A549 (cell line): ENCODE measurements around the gene ATXN3L. TPM values are rescaled to one million over a fixed set of nuclear protein-coding genes. Genes with fewer than 3 reads are reported as not detected.
"Not testable (repeated sequence)": the region's sequence is repeated elsewhere in the genome, so short reads cannot be mapped to it uniquely, and the experiment has no call there.

ENCODE experiments used
- ATAC-seq, 2 experiments: fragments of 200-7000 bp in 1 of 2; fragments of >200 bp in 1 of 2; cut with Nextera tagmentation in 1 of 2; cut with Tn5 transposase in 1 of 2; 3 replicates each; pipeline versions ENCODE4 v1.8.0 to v1.9.1; 2018 to 2020; ENCODE audit warnings: mild to moderate bottlenecking in 1 of 2, moderate library complexity in 1 of 2
- CTCF ChIA-PET: fragments of 300-600 bp; sonication (Branson Sonifier 250); formaldehyde crosslinking; extraction: SDS; loops from one replicate; lab custom pipeline; 2021; ENCODE audit warnings: antibody characterized with exemption, inconsistent platforms; lab: Yijun Ruan, JAX
- POLR2A ChIA-PET: fragments of 350-600 bp; formaldehyde crosslinking; extraction: SDS; loops from one replicate; lab custom pipeline; 2021; ENCODE audit warnings: antibody characterized with exemption, inconsistent platforms; lab: Yijun Ruan, JAX
- DNase-seq, 2 experiments: peaks; one replicate each; pipeline versions ENCODE4 v3.0.0 to v3.0.0-alpha.2; 2011 to 2016; ENCODE audit warnings: low read depth in 1 of 2, low spot score in 1 of 2
- FAIRE-seq: peaks from 2 replicates; lab custom pipeline; 2011; peaks lifted over from hg19 to GRCh38; lab: Jason Lieb, UNC
- H3K27ac ChIP-seq, 2 experiments: fragments of >200 bp; sonication (Bioruptor Twin); formaldehyde crosslinking; 3 replicates each; pipeline ENCODE4 v1.5.1; 2016 to 2017
- H3K4me1 ChIP-seq: fragments of >200 bp; sonication (Bioruptor Twin); formaldehyde crosslinking; 3 replicates; pipeline ENCODE4 v1.6.1; 2016
- H3K4me2 ChIP-seq: fragments of >200 bp; sonication (Bioruptor Twin); formaldehyde crosslinking; 3 replicates; pipeline ENCODE4 v1.6.1; 2016
- H3K4me3 ChIP-seq: fragments of >200 bp; sonication (Bioruptor Twin); formaldehyde crosslinking; 3 replicates; pipeline ENCODE4 v1.5.1; 2016
- H3K9me3 ChIP-seq: fragments of >200 bp; sonication (Bioruptor Twin); formaldehyde crosslinking; 3 replicates; pipeline ENCODE4 v1.6.1; 2016
- CBX8 ChIP-seq: fragments of 200-600 bp; sonication (generic); IDR thresholded peaks from 2 replicates; pipeline ENCODE4 v1.6.1; 2016
- CEBPB ChIP-seq, 2 experiments: fragments of >200 bp in 1 of 2; sonication (Bioruptor Twin) in 1 of 2; formaldehyde crosslinking in 1 of 2; IDR thresholded peaks; 2 replicates each; pipeline ENCODE4 v1.6.1; 2012 to 2016
- EHMT2 ChIP-seq: fragments of 200-600 bp; sonication (generic); IDR thresholded peaks from 2 replicates; pipeline ENCODE4 v1.6.1; 2016; ENCODE audit warnings: antibody characterized with exemption, low read depth, mild to moderate bottlenecking, moderate library complexity
- FOXS1 ChIP-seq: fragments of 250-450 bp; sonication (Bioruptor Pico); IDR thresholded peaks from 2 replicates; pipeline ENCODE4 v1.5.0; 2020; ENCODE audit warnings: mild to moderate bottlenecking, moderate library complexity
- HOXA7 ChIP-seq: fragments of 250-450 bp; sonication (Bioruptor Pico); IDR thresholded peaks from 2 replicates; pipeline ENCODE4 v1.5.0; 2020; ENCODE audit warnings: mild to moderate bottlenecking, moderate library complexity
- MAZ ChIP-seq: fragments of 150-350 bp; IDR thresholded peaks from 2 replicates; pipeline ENCODE4 v1.6.1; 2014; ENCODE audit warnings: antibody characterized with exemption, low read depth, low read length, borderline replicate concordance
- MYC ChIP-seq: IDR thresholded peaks from 2 replicates; pipeline ENCODE4 v1.6.1; 2012; ENCODE audit warnings: mild to moderate bottlenecking, inconsistent platforms, low read length, improper control_type of control experiment, borderline replicate concordance
- RAD21 ChIP-seq, 2 experiments: fragments of >200 bp in 1 of 2; sonication (Bioruptor Twin) in 1 of 2; formaldehyde crosslinking in 1 of 2; IDR thresholded peaks in 1 of 2; conservative IDR thresholded peaks in 1 of 2; 2 replicates in 1 of 2; 3 replicates in 1 of 2; pipeline ENCODE4 v1.6.1; 2012 to 2018; ENCODE audit warnings: inconsistent platforms in 1 of 2
- RNF2 ChIP-seq: fragments of 200-600 bp; sonication (generic); IDR thresholded peaks from 2 replicates; pipeline ENCODE4 v1.6.1; 2016; ENCODE audit warnings: low read depth, mild to moderate bottlenecking, antibody characterized with exemption, moderate library complexity, borderline replicate concordance
- SMC3 ChIP-seq: fragments of >200 bp; sonication (Bioruptor Twin); formaldehyde crosslinking; IDR thresholded peaks from 3 replicates; pipeline ENCODE4 v1.6.1; 2018; ENCODE audit warnings: inconsistent platforms
- TFCP2L1 ChIP-seq: fragments of 250-450 bp; sonication (Bioruptor Pico); IDR thresholded peaks from 2 replicates; pipeline ENCODE4 v1.5.0; 2021; ENCODE audit warnings: mild to moderate bottlenecking
- TP53 ChIP-seq: fragments of 250-450 bp; sonication (Bioruptor Pico); IDR thresholded peaks from 2 replicates; pipeline ENCODE4 v1.5.0; 2021; ENCODE audit warnings: mild to moderate bottlenecking, moderate library complexity
- ZC3H11A ChIP-seq: fragments of 450-650 bp; IDR thresholded peaks from 2 replicates; pipeline ENCODE4 v1.6.1; 2014; ENCODE audit warnings: antibody characterized with exemption, mild to moderate bottlenecking
- ZSCAN20 ChIP-seq: fragments of 250-450 bp; sonication (Bioruptor Pico); IDR thresholded peaks from 2 replicates; pipeline ENCODE4 v1.8.0; 2022; ENCODE audit warnings: mild to moderate bottlenecking, moderate library complexity
- WGBS: methylation state at CpG from one replicate; pipeline ENCODE4 v1.1.6; 2017; ENCODE audit errors: missing lambda C conversion rate; 5-methylcytosine and 5-hydroxymethylcytosine counted together
- polyA plus RNA-seq, 4 experiments: library from polyadenylated mRNA; depleted of rRNA in 3 of 4; stranded (reverse); fragments of >200 nt; fragmentation: RNase III in 1 of 4; extraction: RNeasy Plus Mini Kit Qiagen cat#74134 plus additional on column Dnase treatment in 1 of 4; gene quantifications; 2 replicates in 3 of 4; 3 replicates in 1 of 4; pipeline ENCODE4 v1.2.3, GENCODE V29; 2011 to 2017
- TF ChIP-seq, protein P1 (sequence below): fragments of 250-450 bp; sonication (Bioruptor Pico); IDR thresholded peaks from 2 replicates; pipeline ENCODE4 v1.5.0; 2020; ENCODE audit warnings: low read depth, mild to moderate bottlenecking, moderate library complexity
- TF ChIP-seq, protein P2 (sequence below): IDR thresholded peaks from 2 replicates; pipeline ENCODE4 v1.6.1; 2012
- TF ChIP-seq, protein P3 (sequence below): fragments of >200 bp; sonication (Bioruptor Twin); formaldehyde crosslinking; IDR thresholded peaks from 3 replicates; pipeline ENCODE4 v1.6.1; 2016

ATXN3L gene
- polyA plus RNA-seq, 2 of the 4 experiments (the other 2 are of a cell fraction) = not detected

DNA sequence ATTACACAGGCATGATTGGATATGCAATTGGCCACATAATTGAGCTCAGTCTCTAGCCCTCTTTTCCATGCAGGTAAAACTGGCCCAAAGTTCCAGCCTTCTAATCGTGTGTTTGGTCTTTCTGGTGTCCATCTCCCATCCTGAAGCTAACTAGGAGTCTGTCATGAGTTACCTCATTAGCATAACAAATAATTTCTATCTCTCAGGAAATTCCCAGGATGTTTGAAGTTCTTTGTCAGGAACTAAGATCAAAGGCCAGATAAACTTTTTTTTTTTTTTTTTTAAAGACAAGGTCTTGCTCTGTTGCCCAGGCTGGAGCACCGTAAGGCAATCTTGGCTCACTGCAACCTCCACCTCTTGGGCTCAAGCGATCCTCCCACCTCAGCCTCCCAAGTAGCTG lies 15.8 kb downstream of the ATXN3L start:
- DNase-seq = no peak
- no peak for FAIRE-seq
- no peak overlapping the region for H3K4me3 ChIP-seq
- no peak overlapping the region for H3K4me2 ChIP-seq
- ATAC-seq = no peak
- CTCF ChIA-PET = interaction anchor here (0.7 kb wide), 1 partner anchor 1555 kb away, joined by 5 read pairs; no protein-coding TSS in a partner anchor
- no peak for TF ChIP-seq MAZ
- TF ChIP-seq, all 56 proteins: peak for 0
- H3K4me1 ChIP-seq = peaks cover 13% of the 10 kb centered on the region; the same call in 2 of the 3 replicates
- WGBS = 91% methylated on average over 3 of the region's 3 CpGs
- H3K9me3 ChIP-seq = no peaks in the 10 kb centered on the region
- POLR2A ChIA-PET = no interaction called here
- no peak overlapping the region for H3K27ac ChIP-seq

DNA sequence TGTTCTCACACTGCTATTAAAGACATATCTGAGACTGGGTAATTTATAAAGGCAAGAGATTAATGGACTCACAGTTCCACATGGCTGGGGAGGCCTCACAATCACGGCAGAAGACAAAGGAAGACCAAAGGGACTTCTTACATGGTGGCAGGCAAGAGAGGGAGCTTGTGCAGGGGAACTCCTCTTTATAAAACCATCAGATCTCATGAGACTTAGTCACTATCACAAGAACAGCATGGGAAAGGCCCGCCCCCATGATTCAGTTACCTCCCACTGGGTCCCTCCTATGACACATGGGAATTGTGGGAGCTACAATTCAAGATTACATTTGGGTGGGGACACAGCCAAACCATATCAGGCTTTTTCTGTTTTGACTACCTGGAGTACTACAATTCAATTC lies 16.6 kb downstream of the ATXN3L start:
- H3K4me3 ChIP-seq, DNase-seq, POLR2A ChIA-PET, FAIRE-seq, H3K4me2 ChIP-seq, ATAC-seq, CTCF ChIA-PET, H3K9me3 ChIP-seq: not testable (repeated sequence)
- Histone ChIP-seq H3K27ac (0 out of 6 replicates have a peak overlapping the region, but pooled peaks of 1 of the 2 experiments have one; percentile 16), H3K4me1 (peaks cover 13% of the 10 kb centered on the region; the same call in 2 of the 3 replicates)
- 79% methylated on average over 2 of the region's 2 CpGs for WGBS

DNA sequence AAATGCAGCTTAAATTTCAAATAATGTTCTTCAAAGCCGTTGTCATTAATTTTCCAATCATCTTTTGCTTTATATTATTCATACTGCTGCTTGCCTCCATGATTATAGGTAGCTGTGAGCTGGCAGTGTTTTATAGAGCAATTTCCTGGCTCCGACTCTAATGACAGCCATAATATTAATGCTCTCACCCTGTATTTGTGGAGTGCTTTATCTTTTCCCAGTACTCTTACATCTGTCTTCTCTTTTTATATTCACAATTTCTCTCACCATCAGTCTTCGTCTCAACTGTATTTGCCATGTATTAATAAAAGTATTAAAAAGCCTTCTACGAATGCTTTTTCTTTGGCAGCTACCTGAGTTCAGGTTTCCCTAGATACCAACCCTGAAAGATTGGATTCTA lies 21.0 kb downstream of the ATXN3L start:
- CTCF ChIA-PET = interaction anchor here (1.0 kb wide), 1 partner anchor 26 kb away, joined by 3 read pairs; no protein-coding TSS in a partner anchor
- Histone ChIP-seq H3K4me2 (peak overlapping the region; percentile 17; the same call in 1 of the 3 replicates), H3K27ac (peak overlapping the region in 1 of 2 experiments; percentile 57; a peak in 1 of 6 replicates), H3K4me3 (no peak overlapping the region), H3K4me1 (peaks cover 13% of the 10 kb centered on the region; the same call in 2 of the 3 replicates), H3K9me3 (no peaks in the 10 kb centered on the region)
- FAIRE-seq (no peak), ATAC-seq (no peak), DNase-seq (no peak)
- 84% methylated on average over 4 of the region's 4 CpGs for WGBS
- TF ChIP-seq RAD21 (conservative IDR thresholded peaks at IDR 0.05 in 1 of 2, IDR thresholded peaks at IDR 0.05 in 1 of 2) (no peak), CEBPB (IDR thresholded peaks at IDR 0.05) (no peak), HOXA7 (CRISPR knock-in tag) (no peak)
- TF ChIP-seq, protein P1, sequence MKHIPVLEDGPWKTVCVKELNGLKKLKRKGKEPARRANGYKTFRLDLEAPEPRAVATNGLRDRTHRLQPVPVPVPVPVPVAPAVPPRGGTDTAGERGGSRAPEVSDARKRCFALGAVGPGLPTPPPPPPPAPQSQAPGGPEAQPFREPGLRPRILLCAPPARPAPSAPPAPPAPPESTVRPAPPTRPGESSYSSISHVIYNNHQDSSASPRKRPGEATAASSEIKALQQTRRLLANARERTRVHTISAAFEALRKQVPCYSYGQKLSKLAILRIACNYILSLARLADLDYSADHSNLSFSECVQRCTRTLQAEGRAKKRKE = no peak
- POLR2A ChIA-PET = no interaction called here

DNA sequence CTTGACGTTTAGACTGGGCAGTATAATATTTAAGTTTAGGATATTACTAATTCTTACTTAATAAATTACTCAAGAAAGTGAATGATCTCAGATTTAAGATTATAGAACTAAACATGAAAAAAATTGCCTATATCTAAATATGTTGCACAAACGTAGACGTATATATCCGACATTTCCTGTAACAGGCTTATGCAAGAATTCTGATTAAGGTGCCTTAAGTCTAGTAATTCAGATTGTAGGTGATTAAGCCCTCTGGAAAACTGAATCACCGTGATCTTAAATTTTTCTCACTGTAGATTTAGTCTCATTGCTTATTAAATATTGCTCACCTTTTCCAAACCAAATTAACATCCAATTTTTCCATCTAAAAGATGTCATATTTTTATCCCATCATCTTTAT lies 24.0 kb downstream of the ATXN3L start:
- 88% methylated on average over 5 of the region's 5 CpGs for WGBS
- FAIRE-seq = no peak
- TF ChIP-seq TP53 (CRISPR knock-in tag) (no peak), FOXS1 (CRISPR knock-in tag) (no peak)
- TF ChIP-seq, all 56 proteins: peak for 0

DNA sequence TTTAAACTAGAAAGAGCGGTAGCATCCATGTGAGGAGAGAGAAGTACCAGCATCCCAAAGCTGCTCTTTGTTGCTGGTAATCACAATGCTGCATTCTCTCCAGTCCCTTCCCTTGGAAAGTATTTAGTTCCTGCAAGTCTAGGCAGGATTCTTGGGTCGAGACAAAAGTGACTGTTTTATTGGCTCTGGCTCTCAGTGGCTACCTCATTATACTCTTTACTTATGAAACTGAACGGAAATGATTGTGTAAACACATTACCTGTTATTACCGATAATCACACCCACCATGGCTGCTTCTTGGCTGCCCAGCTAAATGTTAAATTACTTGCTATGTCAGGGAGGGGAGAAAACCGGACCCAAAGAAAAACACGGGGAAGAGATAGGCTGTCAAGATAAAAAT lies 26.2 kb downstream of the ATXN3L start:
- H3K4me3 ChIP-seq = no peak overlapping the region
- TF ChIP-seq SMC3 (no peak), HOXA7 (CRISPR knock-in tag) (no peak), TFCP2L1 (CRISPR knock-in tag) (no peak), FOXS1 (CRISPR knock-in tag) (no peak), MYC (no peak), ZC3H11A (no peak), CBX8 (no peak), EHMT2 (no peak), ZSCAN20 (no peak), RNF2 (no peak), MAZ (no peak)
- TF ChIP-seq, protein P2, sequence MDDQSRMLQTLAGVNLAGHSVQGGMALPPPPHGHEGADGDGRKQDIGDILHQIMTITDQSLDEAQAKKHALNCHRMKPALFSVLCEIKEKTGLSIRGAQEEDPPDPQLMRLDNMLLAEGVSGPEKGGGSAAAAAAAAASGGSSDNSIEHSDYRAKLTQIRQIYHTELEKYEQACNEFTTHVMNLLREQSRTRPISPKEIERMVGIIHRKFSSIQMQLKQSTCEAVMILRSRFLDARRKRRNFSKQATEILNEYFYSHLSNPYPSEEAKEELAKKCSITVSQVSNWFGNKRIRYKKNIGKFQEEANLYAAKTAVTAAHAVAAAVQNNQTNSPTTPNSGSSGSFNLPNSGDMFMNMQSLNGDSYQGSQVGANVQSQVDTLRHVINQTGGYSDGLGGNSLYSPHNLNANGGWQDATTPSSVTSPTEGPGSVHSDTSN = no peak
- TF ChIP-seq, protein P3, sequence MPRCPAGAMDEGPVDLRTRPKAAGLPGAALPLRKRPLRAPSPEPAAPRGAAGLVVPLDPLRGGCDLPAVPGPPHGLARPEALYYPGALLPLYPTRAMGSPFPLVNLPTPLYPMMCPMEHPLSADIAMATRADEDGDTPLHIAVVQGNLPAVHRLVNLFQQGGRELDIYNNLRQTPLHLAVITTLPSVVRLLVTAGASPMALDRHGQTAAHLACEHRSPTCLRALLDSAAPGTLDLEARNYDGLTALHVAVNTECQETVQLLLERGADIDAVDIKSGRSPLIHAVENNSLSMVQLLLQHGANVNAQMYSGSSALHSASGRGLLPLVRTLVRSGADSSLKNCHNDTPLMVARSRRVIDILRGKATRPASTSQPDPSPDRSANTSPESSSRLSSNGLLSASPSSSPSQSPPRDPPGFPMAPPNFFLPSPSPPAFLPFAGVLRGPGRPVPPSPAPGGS = no peak
- TF ChIP-seq, all 56 proteins: peak for 0
- 65% methylated on average over 6 of the region's 6 CpGs for WGBS
- no peaks in the 10 kb centered on the region for H3K9me3 ChIP-seq
- ChIA-PET POLR2A (no interaction called here), CTCF (no interaction called here)
- FAIRE-seq = no peak
- no peak for DNase-seq
- H3K4me2 ChIP-seq = no peak overlapping the region
- ATAC-seq = no peak
- no peaks in the 10 kb centered on the region for H3K4me1 ChIP-seq
- H3K27ac ChIP-seq = no peak overlapping the region

More for the DNA sequence above, 24.0 kb downstream of the ATXN3L start:
- no peaks in the 10 kb centered on the region for H3K9me3 ChIP-seq
- H3K4me2 ChIP-seq = no peak overlapping the region
- H3K4me3 ChIP-seq = no peak overlapping the region
- ChIA-PET POLR2A (no interaction called here), CTCF (no interaction called here)
- ATAC-seq = no peak
- peaks cover 13% of the 10 kb centered on the region; the same call in 2 of the 3 replicates for H3K4me1 ChIP-seq
- no peak for DNase-seq
- H3K27ac ChIP-seq = no peak overlapping the region
